NCI-H2107 (cell line): ENCODE data around the gene FAM168A.

Experiments
- DNase-seq: peaks from one replicate; lab custom pipeline; 2025; lab: John Stamatoyannopoulos, UW

Gene FAM168A

GRCh38 chr11:73401217-73401923 lies 196.5 kb downstream of the FAM168A start:
- no peak for DNase-seq

GRCh38 chr11:73400293-73400692 lies 197.6 kb downstream of the FAM168A start:
- no peak for DNase-seq

- DNase-seq = no peak
Measured at GRCh38 chr11:73399636-73400035, 198.3 kb downstream of the FAM168A start.

DNA sequence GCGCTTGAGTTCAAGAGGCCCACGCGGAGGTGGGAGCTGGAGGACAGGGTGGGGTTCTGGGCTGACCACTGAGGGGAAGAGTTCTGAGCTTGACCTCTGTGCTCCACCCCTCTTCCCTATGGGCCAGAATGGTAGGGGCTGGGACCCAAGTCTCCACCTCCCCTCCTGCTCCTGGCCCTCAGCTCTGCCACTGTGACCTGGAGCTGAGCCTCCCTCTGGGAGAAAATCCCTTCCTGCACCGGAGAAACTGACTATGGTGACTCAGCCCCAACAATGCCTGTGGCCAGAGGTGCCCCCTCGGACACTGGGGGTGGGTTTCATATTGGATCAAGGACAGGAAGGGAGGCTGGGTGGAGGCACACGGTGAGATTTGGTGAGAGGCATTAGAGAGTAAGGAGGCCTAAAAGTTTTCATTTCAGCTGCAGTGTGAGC lies 198.7 kb downstream of the FAM168A start:
- DNase-seq = no peak

GRCh38 chr11:73398721-73399120 lies 199.2 kb downstream of the FAM168A start:
- DNase-seq = no peak

DNA sequence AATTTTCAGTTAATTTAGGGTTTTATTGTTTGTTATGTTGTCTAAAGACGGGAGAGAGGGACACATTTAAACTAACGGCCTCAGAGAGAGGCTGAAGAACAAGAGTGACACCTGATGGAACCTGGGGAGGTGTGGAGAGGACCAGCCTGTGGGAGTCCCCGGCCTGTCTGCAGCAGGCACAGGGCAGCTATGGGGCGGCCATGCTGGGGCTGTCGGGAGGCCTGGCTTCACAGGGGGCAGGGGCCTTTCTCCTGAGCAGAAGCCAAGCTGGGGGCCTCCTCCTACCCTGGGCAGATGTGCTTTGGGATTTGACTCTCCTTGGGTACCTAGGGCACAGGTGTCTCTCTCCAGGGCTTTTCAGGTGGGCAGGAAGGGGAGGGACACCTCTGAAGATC lies 199.8 kb downstream of the FAM168A start:
- DNase-seq = no peak

GRCh38 chr11:73397468-73398131 lies 200.3 kb downstream of the FAM168A start:
- DNase-seq = no peak

- DNase-seq = no peak
Measured at GRCh38 chr11:73396985-73397384, 200.9 kb downstream of the FAM168A start.

- DNase-seq = no peak
Measured at GRCh38 chr11:73396251-73396930, 201.5 kb downstream of the FAM168A start.

GRCh38 chr11:73395297-73396208 lies 202.4 kb downstream of the FAM168A start:
- no peak for DNase-seq

DNA sequence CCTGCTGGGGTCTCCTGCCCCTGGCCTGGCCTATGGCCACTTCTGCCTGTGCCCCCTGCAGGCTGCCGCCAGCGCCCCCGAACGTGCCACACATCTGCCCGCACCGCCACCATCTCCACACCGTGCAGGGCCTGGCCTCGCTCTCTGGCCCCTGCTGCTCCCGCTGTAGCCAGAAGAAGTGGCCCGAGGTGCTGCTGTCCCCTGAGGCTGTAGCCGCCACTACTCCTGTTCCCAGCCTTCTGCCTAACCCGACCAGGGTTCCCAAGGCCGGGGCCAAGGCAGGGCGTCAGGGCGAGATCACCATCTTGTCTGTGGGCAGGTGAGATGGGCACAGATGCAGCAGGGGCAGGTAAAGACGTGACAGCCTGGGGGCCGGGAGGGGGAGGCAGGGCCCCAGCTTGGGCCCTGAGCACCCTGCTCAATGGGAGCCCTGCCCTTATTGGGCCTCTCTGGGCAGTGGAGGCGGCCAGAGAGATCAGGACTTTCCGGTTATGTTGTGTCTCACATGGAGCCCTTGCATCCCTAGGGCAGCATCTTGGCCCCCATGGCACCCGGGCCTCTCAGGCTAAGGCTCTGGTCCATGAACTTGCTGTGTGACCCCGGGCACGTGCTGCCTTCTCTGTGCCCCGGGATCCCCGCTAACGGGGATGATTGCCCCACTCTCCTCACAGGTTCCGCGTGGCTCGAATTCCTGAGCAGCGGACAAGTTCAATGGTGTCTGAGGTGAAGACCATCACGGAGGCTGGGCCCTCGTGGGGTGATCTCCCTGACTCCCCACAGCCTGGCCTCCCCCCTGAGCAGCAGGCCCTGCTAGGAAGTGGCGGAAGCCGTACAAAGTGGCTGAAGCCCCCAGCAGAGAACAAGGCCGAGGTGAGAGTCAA lies 203.3 kb downstream of the FAM168A start:
- no peak for DNase-seq

DNA sequence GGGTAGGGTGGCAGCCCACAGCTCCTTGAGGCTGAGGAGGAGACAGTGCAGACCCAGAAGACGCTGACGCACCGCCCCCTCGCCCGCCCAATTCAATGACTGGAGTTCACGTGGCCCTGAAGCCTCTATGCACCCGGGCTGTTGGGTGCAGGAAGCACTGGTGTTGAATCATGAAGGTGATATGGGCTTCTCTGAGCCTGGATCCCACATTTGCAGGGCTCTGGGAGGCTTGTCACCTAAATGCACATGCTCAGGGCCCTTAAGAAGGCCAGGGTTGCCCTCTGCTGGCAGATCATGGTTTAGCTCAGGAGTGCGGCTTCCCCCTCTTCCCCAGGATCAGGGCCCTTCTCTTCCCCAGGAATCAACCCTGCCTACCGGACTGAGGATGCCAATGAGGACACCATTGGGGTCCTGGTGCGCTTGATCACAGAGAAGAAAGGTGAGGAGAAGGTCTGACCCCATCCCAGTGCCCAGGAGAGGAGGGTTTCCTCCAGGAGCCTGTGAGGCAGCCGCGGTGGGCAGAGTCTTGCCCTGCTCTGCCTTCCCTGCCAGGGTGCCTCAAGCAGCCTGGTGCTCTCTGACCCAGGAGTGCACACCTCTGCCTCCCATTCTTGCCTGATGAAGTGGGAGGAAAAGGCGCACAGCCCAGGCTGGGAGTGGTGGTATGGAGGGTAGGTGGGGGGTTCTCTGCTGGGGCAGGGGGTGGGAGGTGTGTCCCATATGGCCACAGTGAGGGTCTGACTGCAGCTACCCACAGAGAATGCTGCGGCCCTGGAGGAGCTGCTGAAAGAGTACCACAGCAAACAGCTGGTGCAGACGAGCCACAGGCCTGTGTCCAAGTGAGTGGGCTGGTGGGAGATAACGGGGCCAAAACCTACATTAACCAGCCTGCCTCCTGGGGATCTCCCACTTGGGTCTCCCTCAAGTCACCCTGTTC lies 204.2 kb downstream of the FAM168A start:
- DNase-seq = peak; percentile 56

GRCh38 chr11:73393011-73393380 lies 204.9 kb downstream of the FAM168A start:
- no peak for DNase-seq

- no peak for DNase-seq
Measured at GRCh38 chr11:73392108-73393010, 205.6 kb downstream of the FAM168A start.

- DNase-seq = no peak
Measured at GRCh38 chr11:73391665-73392064, 206.2 kb downstream of the FAM168A start.

- DNase-seq = no peak
Measured at GRCh38 chr11:73390601-73391565, 207.0 kb downstream of the FAM168A start.

DNA sequence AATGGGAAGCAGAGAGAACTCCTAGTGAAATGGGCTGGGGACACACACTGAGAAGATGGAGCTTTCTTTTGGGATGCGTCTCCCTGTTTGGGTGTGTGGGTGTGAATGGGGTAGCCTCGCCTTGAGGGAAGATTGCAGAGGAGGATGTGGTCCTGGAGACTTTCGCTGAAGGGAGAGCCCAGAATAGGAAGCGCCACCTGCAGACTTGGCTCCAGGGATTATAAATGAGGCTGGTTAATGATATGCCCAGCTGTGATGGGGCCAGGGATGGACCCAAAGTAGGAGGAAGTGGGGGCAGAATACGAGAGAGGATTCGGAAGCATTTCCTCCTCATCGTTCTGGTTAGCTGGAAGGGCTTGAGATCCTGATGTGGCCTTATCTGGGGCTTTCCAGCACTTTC lies 208.0 kb downstream of the FAM168A start:
- no peak for DNase-seq

DNA sequence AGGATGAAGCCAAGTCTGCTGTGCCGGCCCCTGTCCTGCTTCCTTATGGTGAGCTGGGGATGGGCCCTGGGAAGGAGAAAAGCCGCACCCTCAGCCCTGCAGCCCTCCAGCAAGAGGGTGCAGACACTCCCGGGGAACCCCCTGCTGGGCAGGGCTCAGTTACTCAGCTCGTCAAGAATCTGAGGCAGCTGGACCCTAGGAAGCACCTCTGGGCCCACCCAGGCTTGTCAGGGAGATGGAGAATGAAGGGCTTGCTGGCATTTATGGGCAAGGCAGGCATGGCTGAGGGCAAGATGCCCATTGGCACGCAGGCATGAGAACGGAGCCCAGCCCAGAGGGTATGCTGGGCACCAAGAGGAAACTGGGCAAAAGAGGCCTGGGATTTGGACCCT lies 208.8 kb downstream of the FAM168A start:
- DNase-seq = no peak
